ENCODE measurements around the gene PFN3.

- TF ChIP-seq, protein P1, sequence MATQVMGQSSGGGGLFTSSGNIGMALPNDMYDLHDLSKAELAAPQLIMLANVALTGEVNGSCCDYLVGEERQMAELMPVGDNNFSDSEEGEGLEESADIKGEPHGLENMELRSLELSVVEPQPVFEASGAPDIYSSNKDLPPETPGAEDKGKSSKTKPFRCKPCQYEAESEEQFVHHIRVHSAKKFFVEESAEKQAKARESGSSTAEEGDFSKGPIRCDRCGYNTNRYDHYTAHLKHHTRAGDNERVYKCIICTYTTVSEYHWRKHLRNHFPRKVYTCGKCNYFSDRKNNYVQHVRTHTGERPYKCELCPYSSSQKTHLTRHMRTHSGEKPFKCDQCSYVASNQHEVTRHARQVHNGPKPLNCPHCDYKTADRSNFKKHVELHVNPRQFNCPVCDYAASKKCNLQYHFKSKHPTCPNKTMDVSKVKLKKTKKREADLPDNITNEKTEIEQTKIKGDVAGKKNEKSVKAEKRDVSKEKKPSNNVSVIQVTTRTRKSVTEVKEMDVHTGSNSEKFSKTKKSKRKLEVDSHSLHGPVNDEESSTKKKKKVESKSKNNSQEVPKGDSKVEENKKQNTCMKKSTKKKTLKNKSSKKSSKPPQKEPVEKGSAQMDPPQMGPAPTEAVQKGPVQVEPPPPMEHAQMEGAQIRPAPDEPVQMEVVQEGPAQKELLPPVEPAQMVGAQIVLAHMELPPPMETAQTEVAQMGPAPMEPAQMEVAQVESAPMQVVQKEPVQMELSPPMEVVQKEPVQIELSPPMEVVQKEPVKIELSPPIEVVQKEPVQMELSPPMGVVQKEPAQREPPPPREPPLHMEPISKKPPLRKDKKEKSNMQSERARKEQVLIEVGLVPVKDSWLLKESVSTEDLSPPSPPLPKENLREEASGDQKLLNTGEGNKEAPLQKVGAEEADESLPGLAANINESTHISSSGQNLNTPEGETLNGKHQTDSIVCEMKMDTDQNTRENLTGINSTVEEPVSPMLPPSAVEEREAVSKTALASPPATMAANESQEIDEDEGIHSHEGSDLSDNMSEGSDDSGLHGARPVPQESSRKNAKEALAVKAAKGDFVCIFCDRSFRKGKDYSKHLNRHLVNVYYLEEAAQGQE (IDR thresholded peaks at IDR 0.05; ENCODE audit: low read depth), result no peak
- TF ChIP-seq TEAD4 (IDR thresholded peaks at IDR 0.05) (no peak), EP300 (IDR thresholded peaks at IDR 0.05; ENCODE audit: borderline replicate concordance) (no peak), YY1 (IDR thresholded peaks at IDR 0.05; ENCODE audit: low read depth) (no peak), EGR1 (IDR thresholded peaks at IDR 0.05) (no peak), ZBTB7A (IDR thresholded peaks at IDR 0.05; ENCODE audit: low read depth) (no peak), NFIC (IDR thresholded peaks at IDR 0.05) (no peak)
- TF ChIP-seq, protein P2, sequence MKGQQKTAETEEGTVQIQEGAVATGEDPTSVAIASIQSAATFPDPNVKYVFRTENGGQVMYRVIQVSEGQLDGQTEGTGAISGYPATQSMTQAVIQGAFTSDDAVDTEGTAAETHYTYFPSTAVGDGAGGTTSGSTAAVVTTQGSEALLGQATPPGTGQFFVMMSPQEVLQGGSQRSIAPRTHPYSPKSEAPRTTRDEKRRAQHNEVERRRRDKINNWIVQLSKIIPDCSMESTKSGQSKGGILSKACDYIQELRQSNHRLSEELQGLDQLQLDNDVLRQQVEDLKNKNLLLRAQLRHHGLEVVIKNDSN (IDR thresholded peaks at IDR 0.05), result no peak
- TF ChIP-seq, protein P3, sequence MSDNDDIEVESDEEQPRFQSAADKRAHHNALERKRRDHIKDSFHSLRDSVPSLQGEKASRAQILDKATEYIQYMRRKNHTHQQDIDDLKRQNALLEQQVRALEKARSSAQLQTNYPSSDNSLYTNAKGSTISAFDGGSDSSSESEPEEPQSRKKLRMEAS (IDR thresholded peaks at IDR 0.05), result no peak
Observed at GRCh38 chr5:177432839-177433657, 32.6 kb upstream of the PFN3 start.
